ENCODE measurements around the gene VEGFB.

DNA sequence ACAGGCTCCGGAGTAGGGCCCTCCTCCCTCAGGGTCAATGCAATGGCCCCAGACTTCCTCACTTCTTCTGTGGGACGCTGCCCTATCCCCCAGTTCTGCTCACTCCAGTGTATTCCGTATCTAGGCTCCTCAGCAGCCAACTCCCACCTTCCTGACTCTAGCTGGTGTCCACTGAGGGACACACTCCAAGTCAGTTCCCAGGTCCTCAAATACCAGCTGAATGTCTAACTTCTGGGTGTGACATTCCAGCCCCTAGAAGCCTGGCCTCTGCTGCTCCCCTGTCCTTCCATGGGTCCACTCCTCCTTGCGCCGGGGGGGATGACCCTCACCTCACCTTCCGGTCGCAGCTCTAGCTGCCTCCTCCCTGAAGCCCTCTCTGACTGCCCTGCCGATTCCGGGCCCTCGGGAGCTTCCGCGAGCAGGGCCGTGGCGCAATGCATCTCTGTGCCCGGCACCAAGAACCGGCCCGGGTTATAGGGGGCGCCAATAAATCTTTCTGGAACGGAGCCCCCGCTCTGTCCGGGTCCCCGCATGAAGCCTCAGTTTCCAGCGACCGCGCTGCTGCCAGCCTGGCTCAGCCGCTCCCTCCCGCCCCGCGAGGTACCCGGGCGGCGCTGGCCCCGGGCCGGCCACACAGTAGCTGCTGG lies 34.6 kb downstream of the VEGFB start:
- TF ChIP-seq, protein P1, sequence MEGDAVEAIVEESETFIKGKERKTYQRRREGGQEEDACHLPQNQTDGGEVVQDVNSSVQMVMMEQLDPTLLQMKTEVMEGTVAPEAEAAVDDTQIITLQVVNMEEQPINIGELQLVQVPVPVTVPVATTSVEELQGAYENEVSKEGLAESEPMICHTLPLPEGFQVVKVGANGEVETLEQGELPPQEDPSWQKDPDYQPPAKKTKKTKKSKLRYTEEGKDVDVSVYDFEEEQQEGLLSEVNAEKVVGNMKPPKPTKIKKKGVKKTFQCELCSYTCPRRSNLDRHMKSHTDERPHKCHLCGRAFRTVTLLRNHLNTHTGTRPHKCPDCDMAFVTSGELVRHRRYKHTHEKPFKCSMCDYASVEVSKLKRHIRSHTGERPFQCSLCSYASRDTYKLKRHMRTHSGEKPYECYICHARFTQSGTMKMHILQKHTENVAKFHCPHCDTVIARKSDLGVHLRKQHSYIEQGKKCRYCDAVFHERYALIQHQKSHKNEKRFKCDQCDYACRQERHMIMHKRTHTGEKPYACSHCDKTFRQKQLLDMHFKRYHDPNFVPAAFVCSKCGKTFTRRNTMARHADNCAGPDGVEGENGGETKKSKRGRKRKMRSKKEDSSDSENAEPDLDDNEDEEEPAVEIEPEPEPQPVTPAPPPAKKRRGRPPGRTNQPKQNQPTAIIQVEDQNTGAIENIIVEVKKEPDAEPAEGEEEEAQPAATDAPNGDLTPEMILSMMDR (IDR thresholded peaks at IDR 0.05 in 4 of 5, conservative IDR thresholded peaks at IDR 0.05 in 1 of 5): no peak
- no peak for TF ChIP-seq POLR2A (IDR thresholded peaks at IDR 0.05)

All from gastrocnemius medialis (tissue), 4 donors.